ENCODE data around the gene PRAMEF11. TPM values are rescaled to one million over a fixed set of nuclear protein-coding genes. Genes with fewer than 3 reads are reported as not detected.

The PRAMEF11 gene
- total and polyA plus RNA-seq, 2 experiments from 2014 or later = not detected

DNA sequence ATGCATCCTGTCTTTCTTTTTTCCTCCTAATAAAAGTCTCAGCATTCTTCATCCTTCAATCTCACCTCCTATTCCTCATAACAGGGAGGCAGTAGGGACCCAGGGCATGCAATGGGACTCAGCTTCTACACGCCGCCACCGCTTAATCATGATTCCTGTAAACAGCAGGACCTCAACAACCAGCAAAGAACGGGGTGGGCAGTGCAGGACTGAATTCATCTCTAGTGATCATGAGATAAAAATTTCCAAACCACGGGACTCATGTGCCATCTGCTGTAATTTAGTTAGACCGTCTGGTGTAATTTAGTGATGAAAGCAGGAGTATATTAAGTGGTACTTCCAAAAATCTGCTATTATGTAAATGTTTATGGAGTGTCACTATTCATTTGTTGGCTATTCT, 52.3 kb downstream of the PRAMEF11 start:
- Histone ChIP-seq H3K36me3 (no peaks in the 10 kb centered on the region), H3K4me1 (ENCODE audit: low read depth) (no peaks in the 10 kb centered on the region), H3K27me3 (no peaks in the 10 kb centered on the region), H3K9me3 (ENCODE audit: low read depth) (no peaks in the 10 kb centered on the region), H3K27ac (no peak overlapping the region), H3K4me3 (no peak overlapping the region)
- DNase-seq (ENCODE audit: low read depth in 1 of 2, low spot score in 1 of 2) = no peak
- TF ChIP-seq, protein P1, sequence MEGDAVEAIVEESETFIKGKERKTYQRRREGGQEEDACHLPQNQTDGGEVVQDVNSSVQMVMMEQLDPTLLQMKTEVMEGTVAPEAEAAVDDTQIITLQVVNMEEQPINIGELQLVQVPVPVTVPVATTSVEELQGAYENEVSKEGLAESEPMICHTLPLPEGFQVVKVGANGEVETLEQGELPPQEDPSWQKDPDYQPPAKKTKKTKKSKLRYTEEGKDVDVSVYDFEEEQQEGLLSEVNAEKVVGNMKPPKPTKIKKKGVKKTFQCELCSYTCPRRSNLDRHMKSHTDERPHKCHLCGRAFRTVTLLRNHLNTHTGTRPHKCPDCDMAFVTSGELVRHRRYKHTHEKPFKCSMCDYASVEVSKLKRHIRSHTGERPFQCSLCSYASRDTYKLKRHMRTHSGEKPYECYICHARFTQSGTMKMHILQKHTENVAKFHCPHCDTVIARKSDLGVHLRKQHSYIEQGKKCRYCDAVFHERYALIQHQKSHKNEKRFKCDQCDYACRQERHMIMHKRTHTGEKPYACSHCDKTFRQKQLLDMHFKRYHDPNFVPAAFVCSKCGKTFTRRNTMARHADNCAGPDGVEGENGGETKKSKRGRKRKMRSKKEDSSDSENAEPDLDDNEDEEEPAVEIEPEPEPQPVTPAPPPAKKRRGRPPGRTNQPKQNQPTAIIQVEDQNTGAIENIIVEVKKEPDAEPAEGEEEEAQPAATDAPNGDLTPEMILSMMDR (IDR thresholded peaks at IDR 0.05; ENCODE audit: low read depth, low read length) = no peak

DNA sequence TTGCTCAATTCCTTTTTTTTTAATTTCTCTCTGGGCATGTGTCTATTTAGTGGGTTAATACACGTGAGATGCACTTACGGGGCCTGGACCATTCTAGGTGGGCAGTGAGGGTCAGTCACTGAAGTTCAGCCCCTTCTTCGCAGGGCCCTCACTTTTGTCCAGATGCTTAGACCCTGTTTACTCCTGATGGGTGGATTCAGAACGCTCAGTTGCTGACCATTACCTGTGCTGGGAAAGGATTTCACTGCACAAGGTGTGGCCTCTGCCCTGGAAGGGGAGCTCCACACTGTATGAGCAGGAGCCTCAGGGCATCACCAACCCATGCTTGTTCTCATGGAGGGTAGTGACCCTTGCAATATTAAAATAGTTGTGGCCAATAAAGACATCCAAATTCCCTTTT, 53.1 kb downstream of the PRAMEF11 start:
- Histone ChIP-seq H3K4me1 (ENCODE audit: low read depth) (no peaks in the 10 kb centered on the region), H3K27ac (no peak overlapping the region), H3K4me3 (no peak overlapping the region), H3K9me3 (ENCODE audit: low read depth) (no peaks in the 10 kb centered on the region), H3K27me3 (no peaks in the 10 kb centered on the region), H3K36me3 (no peaks in the 10 kb centered on the region)
- DNase-seq (ENCODE audit: low read depth in 1 of 2, low spot score in 1 of 2) = no peak
- TF ChIP-seq, protein P1 (IDR thresholded peaks at IDR 0.05; ENCODE audit: low read depth, low read length) = no peak

DNA sequence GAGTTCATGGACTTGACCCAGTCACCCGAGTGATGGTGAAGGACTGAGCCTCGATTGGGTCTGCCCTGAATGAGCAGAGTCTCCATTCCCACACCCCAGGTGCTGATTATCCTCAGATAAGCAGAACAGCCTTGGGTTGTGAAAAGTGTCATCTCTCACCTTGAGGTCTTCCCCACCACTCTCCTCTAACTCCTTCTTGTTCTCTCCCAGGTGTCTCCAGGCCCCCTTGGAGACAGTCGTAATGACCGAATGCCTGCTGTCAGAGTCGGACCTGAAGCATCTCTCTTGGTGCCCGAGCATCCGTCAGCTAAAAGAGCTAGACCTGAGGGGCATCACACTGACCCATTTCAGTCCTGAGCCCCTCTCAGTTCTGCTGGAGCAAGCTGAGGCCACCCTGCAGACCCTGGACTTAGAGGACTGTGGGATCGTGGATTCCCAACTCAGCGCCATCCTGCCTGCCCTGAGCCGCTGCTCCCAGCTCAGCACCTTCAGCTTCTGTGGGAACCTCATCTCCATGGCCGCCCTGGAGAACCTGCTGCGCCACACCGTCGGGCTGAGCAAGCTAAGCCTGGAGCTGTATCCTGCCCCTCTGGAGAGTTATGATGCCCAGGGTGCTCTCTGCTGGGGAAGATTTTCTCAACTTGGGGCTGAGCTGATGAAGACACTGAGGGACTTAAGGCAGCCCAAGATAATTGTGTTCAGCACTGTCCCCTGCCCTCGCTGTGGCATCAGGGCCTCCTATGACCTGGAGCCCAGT, 54.2 kb downstream of the PRAMEF11 start:
- Histone ChIP-seq H3K9me3 (ENCODE audit: low read depth) (no peaks in the 10 kb centered on the region), H3K4me1 (ENCODE audit: low read depth) (no peaks in the 10 kb centered on the region), H3K27ac (no peak overlapping the region), H3K36me3 (no peaks in the 10 kb centered on the region), H3K27me3 (no peaks in the 10 kb centered on the region), H3K4me3 (no peak overlapping the region)
- TF ChIP-seq, protein P1 (IDR thresholded peaks at IDR 0.05; ENCODE audit: low read depth, low read length) = no peak
- DNase-seq (ENCODE audit: low read depth in 1 of 2, low spot score in 1 of 2) = no peak

DNA sequence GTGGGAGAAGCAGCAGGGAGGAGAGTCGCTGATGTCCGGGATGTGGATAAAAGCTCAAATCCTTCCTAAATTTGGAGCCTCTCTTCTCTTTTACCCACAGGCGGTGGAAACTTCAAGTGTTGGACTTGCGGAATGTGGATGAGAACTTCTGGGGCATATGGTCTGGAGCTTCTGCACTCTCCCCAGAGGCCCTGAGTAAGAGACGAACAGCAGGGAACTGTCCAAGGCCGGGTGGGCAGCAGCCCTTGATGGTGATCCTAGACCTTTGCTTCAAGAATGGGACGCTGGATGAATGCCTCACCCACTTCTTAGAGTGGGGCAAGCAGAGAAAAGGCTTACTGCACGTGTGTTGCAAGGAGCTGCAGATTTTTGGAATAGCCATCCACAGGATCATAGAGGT, 55.8 kb downstream of the PRAMEF11 start:
- TF ChIP-seq, protein P1 (IDR thresholded peaks at IDR 0.05; ENCODE audit: low read depth, low read length) = no peak
- no peaks in the 10 kb centered on the region for H3K9me3 ChIP-seq (ENCODE audit: low read depth)
- no peak for DNase-seq (ENCODE audit: low read depth in 1 of 2, low spot score in 1 of 2)
- H3K27ac ChIP-seq = no peak overlapping the region
- H3K27me3 ChIP-seq = no peaks in the 10 kb centered on the region
- no peaks in the 10 kb centered on the region for H3K4me1 ChIP-seq (ENCODE audit: low read depth)
- H3K4me3 ChIP-seq = no peak overlapping the region
- no peaks in the 10 kb centered on the region for H3K36me3 ChIP-seq

DNA sequence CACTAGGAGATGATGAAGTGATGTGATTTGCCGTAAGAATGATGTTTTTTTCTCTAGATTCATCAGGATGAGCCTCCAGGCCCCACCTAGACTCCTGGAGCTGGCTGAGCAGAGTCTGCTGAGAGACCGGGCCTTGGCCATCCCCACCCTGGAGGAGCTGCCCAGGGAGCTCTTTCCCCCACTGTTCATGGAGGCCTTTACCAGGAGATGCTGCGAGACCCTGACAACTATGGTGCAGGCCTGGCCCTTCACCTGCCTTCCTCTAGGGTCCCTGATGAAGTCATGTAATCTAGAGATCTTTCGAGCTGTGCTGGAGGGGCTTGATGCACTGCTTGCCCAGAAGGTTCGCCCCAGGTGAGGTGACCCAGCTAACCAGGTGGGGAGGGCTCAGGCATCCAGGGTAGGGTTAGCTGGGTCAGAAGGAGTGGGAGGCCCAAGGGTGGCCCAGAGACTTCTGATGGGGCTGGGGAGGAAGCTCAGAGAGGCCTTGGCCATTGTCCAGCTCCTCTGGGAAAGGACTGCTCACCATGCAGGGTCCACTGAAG, 56.3 kb downstream of the PRAMEF11 start:
- Histone ChIP-seq H3K4me3 (no peak overlapping the region), H3K9me3 (ENCODE audit: low read depth) (no peaks in the 10 kb centered on the region), H3K36me3 (no peaks in the 10 kb centered on the region), H3K4me1 (ENCODE audit: low read depth) (no peaks in the 10 kb centered on the region), H3K27ac (no peak overlapping the region), H3K27me3 (no peaks in the 10 kb centered on the region)
- DNase-seq (ENCODE audit: low read depth in 1 of 2, low spot score in 1 of 2) = no peak
- TF ChIP-seq, protein P1 (IDR thresholded peaks at IDR 0.05; ENCODE audit: low read depth, low read length) = no peak

Other genes starting within 250 kb of the PRAMEF11 start
- gene DHRS3, start 213.2 kb downstream of the PRAMEF11 start, total RNA-seq = 12.5 and 19.5 TPM in 2 replicates
- 9.9 and 15.3 TPM in 2 replicates for gene DHRS3, start 213.2 kb downstream of the PRAMEF11 start, polyA plus RNA-seq
- not detected in 2 replicates for gene AADACL4, start 187.3 kb downstream of the PRAMEF11 start, total RNA-seq
- gene AADACL4, start 187.3 kb downstream of the PRAMEF11 start, polyA plus RNA-seq = not detected in 2 replicates
- not detected in 2 replicates for gene AADACL3, start 115.3 kb downstream of the PRAMEF11 start, total RNA-seq
- gene AADACL3, start 115.3 kb downstream of the PRAMEF11 start, polyA plus RNA-seq = not detected in 2 replicates
- not detected in 2 replicates for gene CFAP107, start 85.2 kb downstream of the PRAMEF11 start, total RNA-seq
- not detected in 2 replicates for gene CFAP107, start 85.2 kb downstream of the PRAMEF11 start, polyA plus RNA-seq
- gene PRAMEF12, start 57.7 kb downstream of the PRAMEF11 start, total RNA-seq = not detected in 2 replicates
- not detected in 2 replicates for gene PRAMEF12, start 57.7 kb downstream of the PRAMEF11 start, polyA plus RNA-seq
- not detected in 2 replicates for gene PRAMEF1, start 40.0 kb downstream of the PRAMEF11 start, total RNA-seq
- gene PRAMEF1, start 40.0 kb downstream of the PRAMEF11 start, polyA plus RNA-seq = not detected in 2 replicates
- gene HNRNPCL1, start 17.3 kb upstream of the PRAMEF11 start, total RNA-seq = not detected in 2 replicates
- gene HNRNPCL1, start 17.3 kb upstream of the PRAMEF11 start, polyA plus RNA-seq = not detected in 2 replicates
- not detected in 2 replicates for gene PRAMEF2, start 25.7 kb upstream of the PRAMEF11 start, total RNA-seq
- gene PRAMEF2, start 25.7 kb upstream of the PRAMEF11 start, polyA plus RNA-seq = not detected in 2 replicates
- not detected in 2 replicates for gene PRAMEF4, start 54.8 kb upstream of the PRAMEF11 start, total RNA-seq
- gene PRAMEF4, start 54.8 kb upstream of the PRAMEF11 start, polyA plus RNA-seq = not detected in 2 replicates
- gene PRAMEF10, start 66.9 kb upstream of the PRAMEF11 start, total RNA-seq = not detected in 2 replicates
- gene PRAMEF10, start 66.9 kb upstream of the PRAMEF11 start, polyA plus RNA-seq = not detected in 2 replicates
- gene PRAMEF7, start 85.2 kb upstream of the PRAMEF11 start, total RNA-seq = not detected in 2 replicates
- gene PRAMEF7, start 85.2 kb upstream of the PRAMEF11 start, polyA plus RNA-seq = not detected in 2 replicates
- not detected in 2 replicates for gene PRAMEF6, start 116.2 kb upstream of the PRAMEF11 start, total RNA-seq
- gene PRAMEF6, start 116.2 kb upstream of the PRAMEF11 start, polyA plus RNA-seq = not detected in 2 replicates
- not detected in 2 replicates for gene PRAMEF27, start 225.2 kb upstream of the PRAMEF11 start, total RNA-seq
- gene PRAMEF27, start 225.2 kb upstream of the PRAMEF11 start, polyA plus RNA-seq = not detected in 2 replicates
- not detected in 2 replicates for gene HNRNPCL3, start 229.4 kb upstream of the PRAMEF11 start, total RNA-seq
- gene HNRNPCL3, start 229.4 kb upstream of the PRAMEF11 start, polyA plus RNA-seq = not detected in 2 replicates
- gene PRAMEF25, start 239.4 kb upstream of the PRAMEF11 start, total RNA-seq = not detected in 2 replicates
- gene PRAMEF25, start 239.4 kb upstream of the PRAMEF11 start, polyA plus RNA-seq = not detected in 2 replicates